GM18499 (cell line): ENCODE results near the gene TARS1.

ENCODE experiments used
- ATAC-seq: cut with Tn5 transposase; IDR thresholded peaks from one replicate; pipeline ENCODE4 v1.9.1; 2021; ENCODE audit warnings: moderate number of reproducible peaks; ENCODE audit not compliant: insufficient read depth, unreplicated experiment

Gene TARS1

GRCh38 chr5:33440482-33441240, at the start of gene TARS1:
Gene TARS1, plus strand, starts transcription at chr5:33440965. Its CDS starts 122 bp downstream, at chr5:33441087.
- peak; percentile 88 for ATAC-seq

- ATAC-seq: no peak
Measured at GRCh38 chr5:33398501-33398900, 42.3 kb upstream of the TARS1 start.

- ATAC-seq: no peak
Measured at GRCh38 chr5:33400675-33401074, 40.1 kb upstream of the TARS1 start.

- no peak for ATAC-seq
Measured at GRCh38 chr5:33401482-33402390, 39.0 kb upstream of the TARS1 start.

- no peak for ATAC-seq
Measured at GRCh38 chr5:33403187-33403586, 37.6 kb upstream of the TARS1 start.

GRCh38 chr5:33408816-33409215, 31.9 kb upstream of the TARS1 start:
- ATAC-seq: no peak

- no peak for ATAC-seq
Measured at GRCh38 chr5:33409435-33410170, 31.2 kb upstream of the TARS1 start.

- ATAC-seq: no peak
Measured at GRCh38 chr5:33410221-33410620, 30.5 kb upstream of the TARS1 start.

GRCh38 chr5:33411498-33411897, 29.3 kb upstream of the TARS1 start:
- no peak for ATAC-seq

- no peak for ATAC-seq
Measured at GRCh38 chr5:33415811-33416354, 24.9 kb upstream of the TARS1 start.

- ATAC-seq: no peak
Measured at GRCh38 chr5:33417632-33418031, 23.1 kb upstream of the TARS1 start.

GRCh38 chr5:33420946-33421345, 19.8 kb upstream of the TARS1 start:
- no peak for ATAC-seq

GRCh38 chr5:33422191-33422590, 18.6 kb upstream of the TARS1 start:
- no peak for ATAC-seq

GRCh38 chr5:33423018-33423630, 17.6 kb upstream of the TARS1 start:
- ATAC-seq: no peak

GRCh38 chr5:33425314-33425713, 15.5 kb upstream of the TARS1 start:
- ATAC-seq: no peak

- no peak for ATAC-seq
Measured at GRCh38 chr5:33430983-33431382, 9.8 kb upstream of the TARS1 start.

GRCh38 chr5:33432656-33433055, 8.1 kb upstream of the TARS1 start:
- no peak for ATAC-seq

- no peak for ATAC-seq
Measured at GRCh38 chr5:33433303-33434240, 7.2 kb upstream of the TARS1 start.

GRCh38 chr5:33435893-33436490, 4.8 kb upstream of the TARS1 start:
- peak; percentile 54 for ATAC-seq
